SK-N-SH treated with all-trans-retinoic acid at 6 μM for 48 hours (cell line): Measurements from ENCODE around the gene FRMD4A.

Source experiments
- CREB5 ChIP-seq: fragments of 250-450 bp; sonication (Bioruptor Pico); IDR thresholded peaks from 2 replicates; pipeline ENCODE4 v1.5.1; 2020; ENCODE audit warnings: low read depth, mild to moderate bottlenecking, moderate library complexity
- ESRRG ChIP-seq: fragments of 250-450 bp; sonication (Bioruptor Pico); IDR thresholded peaks from 2 replicates; pipeline ENCODE4 v1.6.1; 2021; ENCODE audit warnings: mild to moderate bottlenecking
- ISL1 ChIP-seq: fragments of 250-450 bp; sonication (Bioruptor Pico); IDR thresholded peaks from 2 replicates; pipeline ENCODE4 v2.1.2; 2022; ENCODE audit warnings: mild to moderate bottlenecking, moderate library complexity
- TCF4 ChIP-seq: fragments of 250-450 bp; sonication (Bioruptor Pico); IDR thresholded peaks from 2 replicates; pipeline ENCODE4 v1.8.0; 2021; ENCODE audit warnings: mild to moderate bottlenecking, moderate library complexity, borderline replicate concordance
- ZNF565 ChIP-seq: fragments of 450-650 bp; formaldehyde crosslinking; conservative IDR thresholded peaks from 2 replicates; pipeline ENCODE4 v1.5.0; 2020; ENCODE audit warnings: low read depth, mild to moderate bottlenecking, moderate library complexity

- TF ChIP-seq ISL1 (CRISPR knock-in tag) (no peak), TCF4 (CRISPR knock-in tag) (no peak), ESRRG (CRISPR knock-in tag) (no peak), CREB5 (CRISPR knock-in tag) (no peak), ZNF565 (CRISPR knock-in tag) (no peak)
Observed at GRCh38 chr10:13827076-13827797, 503.5 kb downstream of the FRMD4A start.
